Common myeloid progenitor, CD34-positive (primary cell): ENCODE results near the gene HIRIP3.

ENCODE experiments used
- CTCF ChIA-PET: fragments of 350-600 bp; sonication (Branson Sonifier 250); formaldehyde crosslinking; loops from one replicate; lab custom pipeline; 2021; ENCODE audit warnings: antibody characterized with exemption; lab: Charles Lee
- POLR2A ChIA-PET: fragments of 350-600 bp; sonication (Branson Sonifier 250); formaldehyde crosslinking; loops from one replicate; lab custom pipeline; 2021; ENCODE audit warnings: antibody characterized with exemption; lab: Charles Lee
- DNase-seq, 3 donors: peaks; one replicate each; pipeline versions ENCODE4 v3.0.0 to v3.0.0-alpha.2; 2013
- H3K27ac ChIP-seq, 2 experiments: 1 replicate in 1 of 2; 2 replicates in 1 of 2; pipeline ENCODE4 v1.7.0; 2013; ENCODE audit warnings: inconsistent platforms in 2 of 2, low read length in 2 of 2, mild to moderate bottlenecking in 2 of 2, low read depth in 1 of 2, moderate library complexity in 1 of 2; ENCODE audit not compliant: severe bottlenecking in 2 of 2, insufficient read depth in 1 of 2, poor library complexity in 1 of 2
- H3K27me3 ChIP-seq, 5 experiments: replicated peaks in 2 of 5; 1 replicate in 3 of 5; 2 replicates in 2 of 5; pipeline versions ENCODE4 v1.6.1 to v1.7.0; 2013; ENCODE audit warnings: low read length in 4 of 5, mild to moderate bottlenecking in 2 of 5, moderate library complexity in 2 of 5, inconsistent platforms in 1 of 5; ENCODE audit not compliant: insufficient read depth in 5 of 5, control insufficient read depth in 4 of 5
- H3K36me3 ChIP-seq, 4 experiments: 1 replicate in 2 of 4; 2 replicates in 2 of 4; pipeline versions ENCODE4 v1.6.1 to v1.7.0; 2013; ENCODE audit warnings: low read length in 3 of 4, control low read depth in 1 of 4, mild to moderate bottlenecking in 1 of 4; ENCODE audit not compliant: control insufficient read depth in 4 of 4, insufficient read depth in 4 of 4
- H3K4me1 ChIP-seq, 4 experiments: 1 replicate in 3 of 4; 2 replicates in 1 of 4; pipeline versions ENCODE4 v1.6.1 to v1.7.1; 2013; ENCODE audit warnings: low read length in 3 of 4, mild to moderate bottlenecking in 3 of 4, control low read depth in 1 of 4, inconsistent platforms in 1 of 4, moderate library complexity in 1 of 4; ENCODE audit not compliant: control insufficient read depth in 4 of 4, insufficient read depth in 4 of 4; ENCODE audit errors: control extremely low read depth in 1 of 4
- H3K4me3 ChIP-seq, 7 experiments: 1 replicate in 4 of 7; 2 replicates in 3 of 7; pipeline versions ENCODE4 v1.5.1 to v1.7.0; 2013; ENCODE audit warnings: mild to moderate bottlenecking in 7 of 7, low read length in 6 of 7, moderate library complexity in 6 of 7, inconsistent platforms in 2 of 7, low read depth in 2 of 7, control low read depth in 1 of 7; ENCODE audit not compliant: insufficient read depth in 4 of 7, control insufficient read depth in 1 of 7; ENCODE audit errors: extremely low read depth in 1 of 7
- H3K9me3 ChIP-seq, 5 experiments: 1 replicate in 4 of 5; 2 replicates in 1 of 5; pipeline versions ENCODE4 v1.6.1 to v1.7.1; 2013; ENCODE audit warnings: low read length in 4 of 5, mild to moderate bottlenecking in 2 of 5, inconsistent platforms in 1 of 5, low read depth in 1 of 5, moderate library complexity in 1 of 5; ENCODE audit not compliant: control insufficient read depth in 4 of 5, insufficient read depth in 2 of 5; ENCODE audit errors: control extremely low read depth in 1 of 5
- WGBS: methylation state at CpG from one replicate; pipeline ENCODE4 v1.1.5; 2013; ENCODE audit not compliant: insufficient coverage; 5-methylcytosine and 5-hydroxymethylcytosine counted together

Gene HIRIP3

GRCh38 chr16:29984764-29985147 is 10.7 kb downstream of the HIRIP3 start:
- Histone ChIP-seq H3K4me3 (no peak overlapping the region), H3K4me1 (no peaks in the 10 kb centered on the region), H3K36me3 (peaks cover 15 to 100% (median 81%) of the 10 kb centered on the region in 4 experiments), H3K9me3 (no peaks in the 10 kb centered on the region), H3K27ac (peak overlapping the region in 1 of 2 experiments; percentile 1), H3K27me3 (no peaks in the 10 kb centered on the region)
- CTCF ChIA-PET: interaction anchor here (1.5 kb wide), 1 partner anchor 10 kb away, joined by 4 read pairs; no protein-coding TSS in a partner anchor
- no peak for DNase-seq
- WGBS: 94% methylated on average over 2 of the region's 5 CpGs
- POLR2A ChIA-PET: no interaction called here

- ChIA-PET POLR2A (no interaction called here), CTCF (no interaction called here)
- no peak overlapping the region for H3K27ac ChIP-seq
- 100% methylated on average over 6 of the region's 6 CpGs for WGBS
- no peaks in the 10 kb centered on the region for H3K9me3 ChIP-seq
- H3K4me3 ChIP-seq: no peak overlapping the region
- H3K27me3 ChIP-seq: no peaks in the 10 kb centered on the region
- H3K36me3 ChIP-seq: peaks cover 16 to 100% (median 84%) of the 10 kb centered on the region in 4 experiments
- H3K4me1 ChIP-seq: no peaks in the 10 kb centered on the region
- DNase-seq: no peak
Observed at GRCh38 chr16:29984137-29984763, 11.2 kb downstream of the HIRIP3 start.

GRCh38 chr16:29983420-29984136 is 11.8 kb downstream of the HIRIP3 start:
- Histone ChIP-seq H3K27me3 (no peaks in the 10 kb centered on the region), H3K4me1 (no peaks in the 10 kb centered on the region), H3K9me3 (no peaks in the 10 kb centered on the region), H3K4me3 (no peak overlapping the region), H3K36me3 (peaks cover 14 to 100% (median 85%) of the 10 kb centered on the region in 4 experiments), H3K27ac (no peak overlapping the region)
- no peak for DNase-seq
- 99% methylated on average over 12 of the region's 12 CpGs for WGBS
- CTCF ChIA-PET: no interaction called here
- POLR2A ChIA-PET: no interaction called here

- POLR2A ChIA-PET: no interaction called here
- H3K27ac ChIP-seq: no peak overlapping the region
- H3K27me3 ChIP-seq: no peaks in the 10 kb centered on the region
- H3K9me3 ChIP-seq: no peaks in the 10 kb centered on the region
- no peak overlapping the region for H3K4me3 ChIP-seq
- no peak for DNase-seq
- CTCF ChIA-PET: no interaction called here
- peaks cover 11 to 100% (median 87%) of the 10 kb centered on the region in 4 experiments for H3K36me3 ChIP-seq
- H3K4me1 ChIP-seq: no peaks in the 10 kb centered on the region
- WGBS: 96% methylated on average over 17 of the region's 24 CpGs
Observed at GRCh38 chr16:29982560-29983419, 12.6 kb downstream of the HIRIP3 start.

- CTCF ChIA-PET: interaction anchor here (1.0 to 1.1 kb wide), 2 partner anchors 14 to 17 kb away, joined by 3 read pairs; partner anchors contain the start of gene TMEM219
Observed at GRCh38 chr16:29978564-29979270, 16.7 kb downstream of the HIRIP3 start.

GRCh38 chr16:29978081-29978480 is 17.3 kb downstream of the HIRIP3 start:
- no peak overlapping the region for H3K27ac ChIP-seq
- peaks cover 4 to 61% (median 50%) of the 10 kb centered on the region in 4 experiments for H3K36me3 ChIP-seq
- H3K4me1 ChIP-seq: peaks cover 7 to 31% (median 26%) of the 10 kb centered on the region in 4 experiments

More at GRCh38 chr16:29978564-29979270, 16.7 kb downstream of the HIRIP3 start:
- Histone ChIP-seq H3K27ac (no peak overlapping the region), H3K36me3 (peaks cover 5 to 67% (median 56%) of the 10 kb centered on the region in 4 experiments), H3K9me3 (no peaks in the 10 kb centered on the region), H3K4me1 (peaks cover 7 to 29% (median 25%) of the 10 kb centered on the region in 4 experiments), H3K27me3 (no peaks in the 10 kb centered on the region), H3K4me3 (no peak overlapping the region)
- no peak for DNase-seq
- POLR2A ChIA-PET: no interaction called here
- 96% methylated on average over 5 of the region's 9 CpGs for WGBS

More at GRCh38 chr16:29978081-29978480, 17.3 kb downstream of the HIRIP3 start:
- 94% methylated on average over 7 of the region's 9 CpGs for WGBS
- ChIA-PET CTCF (interaction anchor here (1.0 to 1.2 kb wide), 2 partner anchors 8 to 15 kb away, joined by 3 to 5 read pairs; no protein-coding TSS in a partner anchor), POLR2A (no interaction called here)
- H3K27me3 ChIP-seq: no peaks in the 10 kb centered on the region
- H3K9me3 ChIP-seq: no peaks in the 10 kb centered on the region
- H3K4me3 ChIP-seq: no peak overlapping the region
- DNase-seq: no peak
